Measurements from ENCODE around the gene SLC51B. TPM values are rescaled to one million over a fixed set of nuclear protein-coding genes. Genes with fewer than 3 reads are reported as not detected.
A peak's percentile ranks its signal among the peaks of the same experiment; 100 is the strongest.

SLC51B gene
- total and polyA plus RNA-seq, 4 donors, result 31.4 TPM; not detected in 3

- H3K4me3 ChIP-seq (ENCODE audit: low read length in 2 of 2), result no peak overlapping the region
- ATAC-seq (ENCODE audit: low FRiP score), result peak; percentile 74
- DNase-seq, result peak; percentile 82 to 93
- intact Hi-C loops (cut with DNase I), result loop anchor here (1.0 to 5.0 kb wide), 3 partner anchors 47 to 68 kb away; no protein-coding TSS in a partner anchor
- no peaks in the 10 kb centered on the region for H3K9me3 ChIP-seq (ENCODE audit: control insufficient read depth, low read length)
- H3K4me1 ChIP-seq (ENCODE audit: control insufficient read depth in 1 of 2, insufficient read depth in 2 of 2, low read length in 2 of 2), result no peaks in the 10 kb centered on the region
- 28% methylated on average over 9 of the region's 9 CpGs for WGBS, 2 donors
- H3K27me3 ChIP-seq (ENCODE audit: control insufficient read depth in 1 of 2, insufficient read depth in 2 of 2, low read length in 1 of 2), result no peaks in the 10 kb centered on the region
- peaks cover 0 to 4% of the 10 kb centered on the region in 2 donors for H3K36me3 ChIP-seq (ENCODE audit: control insufficient read depth in 1 of 2, insufficient read depth in 2 of 2, low read length in 1 of 2)
- no peak overlapping the region for H3K27ac ChIP-seq (ENCODE audit: low read depth in 1 of 2, low read length in 2 of 2)
These were observed 56.3 kb downstream of the SLC51B start for GRCh38 chr15:65101411-65101890.

DNA sequence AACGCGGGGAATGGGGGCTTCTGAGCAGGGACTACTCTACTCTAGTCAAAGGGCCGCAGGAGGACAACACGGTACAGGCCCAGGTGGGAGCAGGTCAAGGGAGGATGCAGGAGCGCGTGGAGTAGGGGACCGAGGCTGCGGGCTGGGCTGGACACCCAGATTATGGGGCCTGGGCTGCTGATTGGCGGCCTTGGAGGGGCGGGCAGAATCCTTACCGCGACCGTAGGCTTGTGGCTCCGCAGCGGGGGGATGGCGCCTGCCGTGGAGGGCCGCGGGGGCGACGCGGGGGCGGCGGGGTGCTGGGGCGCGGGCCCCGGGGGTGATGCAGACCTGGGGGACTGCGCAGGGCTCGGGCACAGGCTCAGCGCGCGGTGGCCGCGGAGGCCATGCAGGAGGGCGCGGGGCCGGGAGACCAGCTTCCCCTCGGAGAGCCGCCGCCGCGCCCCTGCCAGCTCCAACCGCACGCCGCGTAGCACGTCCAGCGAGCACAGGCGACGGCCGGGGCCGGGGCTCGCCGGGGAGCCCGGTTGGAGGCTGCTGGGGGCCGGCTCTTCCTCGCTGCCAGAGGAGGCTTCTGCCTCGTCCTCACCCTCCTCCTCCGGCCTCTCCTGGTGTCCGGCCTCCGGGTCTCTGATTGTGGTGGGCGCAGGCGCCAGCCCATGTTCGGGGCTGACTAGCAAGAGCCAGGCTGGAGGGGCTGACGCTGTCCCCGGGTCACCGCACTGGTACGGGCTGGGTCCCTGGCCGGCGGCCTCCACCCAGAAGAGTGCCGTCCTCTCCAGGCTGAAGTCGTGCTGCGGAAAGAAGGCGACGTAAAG is 56.9 kb downstream of the SLC51B start:
- peak; percentile 17 for ATAC-seq (ENCODE audit: low FRiP score)
- Histone ChIP-seq H3K36me3 (ENCODE audit: control insufficient read depth in 1 of 2, insufficient read depth in 2 of 2, low read length in 1 of 2) (peaks cover 0 to 4% of the 10 kb centered on the region in 2 donors), H3K4me1 (ENCODE audit: control insufficient read depth in 1 of 2, insufficient read depth in 2 of 2, low read length in 2 of 2) (no peaks in the 10 kb centered on the region), H3K27ac (ENCODE audit: low read depth in 1 of 2, low read length in 2 of 2) (no peak overlapping the region), H3K4me3 (ENCODE audit: low read length in 2 of 2) (no peak overlapping the region), H3K27me3 (ENCODE audit: control insufficient read depth in 1 of 2, insufficient read depth in 2 of 2, low read length in 1 of 2) (no peaks in the 10 kb centered on the region), H3K9me3 (ENCODE audit: control insufficient read depth, low read length) (no peaks in the 10 kb centered on the region)
- 58 to 70% methylated on average over 47 to 75 of the region's 75 CpGs for WGBS, 2 donors
- DNase-seq, result no peak
- intact Hi-C loops (cut with DNase I), result loop anchor here (1.0 to 5.0 kb wide), 3 partner anchors 48 to 69 kb away; no protein-coding TSS in a partner anchor

GRCh38 chr15:65102912-65103311 is 57.7 kb downstream of the SLC51B start:
- DNase-seq (no peak), ATAC-seq (ENCODE audit: low FRiP score) (no peak)
- H3K36me3 ChIP-seq (ENCODE audit: control insufficient read depth in 1 of 2, insufficient read depth in 2 of 2, low read length in 1 of 2), result peaks cover 0 to 4% of the 10 kb centered on the region in 2 donors
- no peaks in the 10 kb centered on the region for H3K27me3 ChIP-seq (ENCODE audit: control insufficient read depth in 1 of 2, insufficient read depth in 2 of 2, low read length in 1 of 2)
- no peak overlapping the region for H3K27ac ChIP-seq (ENCODE audit: low read depth in 1 of 2, low read length in 2 of 2)
- intact Hi-C loops (cut with DNase I), result loop anchor here in 1 of 2 donors (5.0 kb wide), 1 partner anchor 51 kb away; no protein-coding TSS in a partner anchor
- no peaks in the 10 kb centered on the region for H3K9me3 ChIP-seq (ENCODE audit: control insufficient read depth, low read length)
- H3K4me3 ChIP-seq (ENCODE audit: low read length in 2 of 2), result no peak overlapping the region
- 95% methylated on average over 3 of the region's 3 CpGs for WGBS, 2 donors
- no peaks in the 10 kb centered on the region for H3K4me1 ChIP-seq (ENCODE audit: control insufficient read depth in 1 of 2, insufficient read depth in 2 of 2, low read length in 2 of 2)

Other genes starting within 250 kb of the SLC51B start
- 1 to 10 TPM in 1 of 2 donors, under 1 TPM in 1; 0.65 to 2.8 TPM for gene PIF1, start 219.7 kb upstream of the SLC51B start, total RNA-seq
- 1 to 10 TPM in 1 of 2 donors, under 1 TPM in 1; 0.50 to 4.2 TPM for gene PIF1, start 219.7 kb upstream of the SLC51B start, polyA plus RNA-seq
- 10 to 100 TPM; 46.2 to 50.4 TPM for gene PLEKHO2, start 203.5 kb upstream of the SLC51B start, total RNA-seq
- 10 to 100 TPM; 12.2 to 13.5 TPM for gene PLEKHO2, start 203.5 kb upstream of the SLC51B start, polyA plus RNA-seq
- gene ANKDD1A, start 133.5 kb upstream of the SLC51B start, total RNA-seq, result 10 to 100 TPM; 22.3 to 29.2 TPM
- 10 to 100 TPM; 11.1 to 14.7 TPM for gene ANKDD1A, start 133.5 kb upstream of the SLC51B start, polyA plus RNA-seq
- 10 to 100 TPM; 58.0 to 77.0 TPM for gene SPG21, start 55.5 kb upstream of the SLC51B start, total RNA-seq
- gene SPG21, start 55.5 kb upstream of the SLC51B start, polyA plus RNA-seq, result 10 to 100 TPM; 54.6 to 72.6 TPM
- 10 to 100 TPM; 11.3 to 15.2 TPM for gene MTFMT, start 15.7 kb upstream of the SLC51B start, total RNA-seq
- 10 to 100 TPM in 1 of 2 donors, 1 to 10 TPM in 1; 6.1 to 11.0 TPM for gene MTFMT, start 15.7 kb upstream of the SLC51B start, polyA plus RNA-seq
- gene RASL12, start 22.6 kb downstream of the SLC51B start, total RNA-seq, result 100 to 1,000 TPM in 1 of 2 donors, 10 to 100 TPM in 1; 86.9 to 171 TPM
- 10 to 100 TPM; 51.3 to 82.1 TPM for gene RASL12, start 22.6 kb downstream of the SLC51B start, polyA plus RNA-seq
- 1 to 10 TPM; 1.5 TPM for gene KBTBD13, start 31.4 kb downstream of the SLC51B start, total RNA-seq
- under 1 TPM; 0.05 to 0.25 TPM for gene KBTBD13, start 31.4 kb downstream of the SLC51B start, polyA plus RNA-seq
- 10 to 100 TPM in 1 of 2 donors, 1 to 10 TPM in 1; 5.4 to 10.3 TPM for gene UBAP1L, start 69.8 kb downstream of the SLC51B start, total RNA-seq
- gene UBAP1L, start 69.8 kb downstream of the SLC51B start, polyA plus RNA-seq, result 1 to 10 TPM in 1 of 2 donors, under 1 TPM in 1; 0.88 to 8.6 TPM
- gene PDCD7, start 88.4 kb downstream of the SLC51B start, total RNA-seq, result 10 to 100 TPM; 18.3 to 34.0 TPM
- gene PDCD7, start 88.4 kb downstream of the SLC51B start, polyA plus RNA-seq, result 10 to 100 TPM; 11.1 to 13.8 TPM
- 10 to 100 TPM; 33.4 to 43.9 TPM for gene CLPX, start 140.0 kb downstream of the SLC51B start, total RNA-seq
- 10 to 100 TPM; 11.0 to 19.8 TPM for gene CLPX, start 140.0 kb downstream of the SLC51B start, polyA plus RNA-seq
- 100 to 1,000 TPM in 1 of 2 donors, under 1 TPM in 1; 0.84 to 170 TPM for gene CILP, start 166.1 kb downstream of the SLC51B start, total RNA-seq
- gene CILP, start 166.1 kb downstream of the SLC51B start, polyA plus RNA-seq, result 1 to 10 TPM in 1 of 2 donors, under 1 TPM in 1; 0.28 to 2.6 TPM
- 10 to 100 TPM in 1 of 2 donors, 1 to 10 TPM in 1; 6.9 to 11.5 TPM for gene PARP16, start 241.5 kb downstream of the SLC51B start, total RNA-seq
- gene PARP16, start 241.5 kb downstream of the SLC51B start, polyA plus RNA-seq, result 1 to 10 TPM; 5.3 to 5.7 TPM